Mucosa of gallbladder (tissue), 1 donor: ENCODE measurements around the gene HAUS3. TPM values are rescaled to one million over a fixed set of nuclear protein-coding genes. Genes with fewer than 3 reads are reported as not detected.
A peak's percentile ranks its signal among the peaks of the same experiment; 100 is the strongest.

Source experiments
- DNase-seq: peaks from one replicate; pipeline ENCODE4 v3.0.0-alpha.2; 2020; ENCODE audit warnings: low spot score
- total RNA-seq: library from RNA; stranded (reverse); gene quantifications from one replicate; pipeline ENCODE4 v1.2.1, GENCODE V29; 2021
- donor health status: DM: no; HTN: no; CAD: no.

HAUS3 gene
- total RNA-seq, 1 donor from 2014 or later = 12.0 TPM

DNA sequence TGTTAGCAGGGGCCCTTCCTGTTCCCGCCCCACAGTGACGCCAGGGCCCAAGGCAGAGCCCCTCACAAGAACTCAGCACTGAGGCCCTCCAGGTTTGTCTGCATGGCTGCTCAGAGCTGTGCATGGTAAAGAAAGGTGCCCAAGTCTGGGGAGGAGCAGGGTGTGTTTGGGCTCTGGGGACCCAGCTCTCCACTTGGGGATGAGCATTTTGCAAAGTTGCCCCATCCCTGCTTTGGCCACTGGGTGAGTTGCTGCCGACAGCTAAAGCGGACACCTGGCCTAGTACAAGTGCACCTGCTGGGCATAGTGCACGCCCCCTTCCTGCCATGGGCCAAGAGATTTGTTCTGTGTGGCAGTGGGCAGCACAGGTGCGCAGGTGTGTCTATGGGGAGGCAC, 22.0 kb upstream of the HAUS3 start:
- DNase-seq = no peak

DNA sequence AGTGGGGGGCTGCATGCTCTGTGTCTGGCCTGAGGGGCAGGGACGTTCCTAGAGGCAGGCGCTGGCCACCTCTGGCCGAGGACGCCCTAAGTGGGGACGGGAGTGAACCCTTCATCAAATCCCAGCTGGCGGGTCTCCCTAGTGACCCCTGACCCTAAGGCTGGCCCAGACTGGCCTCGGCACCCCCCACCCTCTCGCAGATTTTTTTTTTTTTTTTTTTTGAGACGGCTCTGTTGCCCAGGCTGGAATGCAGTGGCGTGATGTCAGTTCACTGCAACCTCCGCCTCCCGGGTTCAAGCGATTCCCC, 21.0 kb upstream of the HAUS3 start:
- DNase-seq = no peak

GRCh38 chr4:2262145-2262943, 20.4 kb upstream of the HAUS3 start:
- peak; percentile 100 for DNase-seq

DNA sequence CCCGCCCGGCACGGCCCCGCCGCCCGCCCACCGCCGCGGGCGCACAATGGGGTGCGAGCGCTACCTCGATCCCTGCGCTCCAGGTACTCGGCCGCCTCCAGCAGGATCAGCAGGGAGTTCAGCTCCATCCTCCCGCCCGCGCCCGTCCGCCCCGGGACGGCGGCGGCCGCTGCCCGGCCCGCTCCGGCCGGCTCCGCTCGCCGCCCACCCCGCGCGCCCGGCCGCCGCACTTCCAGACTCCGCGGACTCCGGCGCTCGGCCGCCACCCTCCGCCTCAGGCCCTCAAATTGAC, 19.9 kb upstream of the HAUS3 start, which contains the start of gene MXD4:
Gene MXD4 (minus strand): TSS at position 257 of the 292 bp plus-strand sequence. CDS start 129 bp downstream, at position 128.
- DNase-seq = no peak

GRCh38 chr4:2261110-2261852, 19.4 kb upstream of the HAUS3 start:
- peak; percentile 34 for DNase-seq

DNA sequence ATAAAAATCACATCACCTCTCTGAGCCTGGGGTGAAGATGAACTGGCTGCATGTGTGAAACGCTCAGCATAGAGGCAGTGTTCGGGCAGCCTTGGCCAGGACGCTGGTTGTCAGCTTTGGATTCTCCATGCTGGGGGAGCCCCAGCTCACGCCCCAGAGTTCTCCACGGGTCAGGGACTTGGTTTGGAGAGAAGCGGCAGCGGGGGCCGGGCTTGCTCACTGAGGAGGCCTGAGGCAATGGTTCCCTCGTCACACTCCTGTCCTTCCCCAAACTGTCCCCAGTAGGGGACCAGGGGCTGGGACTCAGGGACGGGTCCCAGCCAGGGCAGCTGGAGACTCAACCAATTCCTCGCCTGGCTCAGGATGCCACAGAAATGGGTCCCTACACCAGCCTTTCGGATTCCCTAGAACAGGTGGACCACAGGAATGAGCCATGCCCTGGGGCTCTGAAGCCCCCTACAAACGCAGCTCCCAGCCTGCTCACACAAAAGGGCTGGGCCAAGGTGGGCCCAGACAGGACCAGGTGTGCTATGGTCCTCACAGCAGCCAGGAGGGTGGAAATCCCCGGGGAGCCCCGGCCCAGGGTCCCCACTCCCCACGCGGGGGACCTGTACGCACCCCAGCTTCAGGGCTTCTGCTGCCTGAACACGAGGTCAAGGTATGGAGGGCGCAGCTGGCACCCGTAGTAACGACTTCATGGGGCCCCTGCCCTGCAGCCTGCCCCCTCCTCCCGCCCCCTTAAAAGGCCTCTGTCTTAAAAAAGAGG, 18.6 kb upstream of the HAUS3 start:
- DNase-seq = no peak

GRCh38 chr4:2259541-2260343, 17.8 kb upstream of the HAUS3 start:
- no peak for DNase-seq

GRCh38 chr4:2259036-2259540, 17.2 kb upstream of the HAUS3 start:
- DNase-seq = no peak

DNA sequence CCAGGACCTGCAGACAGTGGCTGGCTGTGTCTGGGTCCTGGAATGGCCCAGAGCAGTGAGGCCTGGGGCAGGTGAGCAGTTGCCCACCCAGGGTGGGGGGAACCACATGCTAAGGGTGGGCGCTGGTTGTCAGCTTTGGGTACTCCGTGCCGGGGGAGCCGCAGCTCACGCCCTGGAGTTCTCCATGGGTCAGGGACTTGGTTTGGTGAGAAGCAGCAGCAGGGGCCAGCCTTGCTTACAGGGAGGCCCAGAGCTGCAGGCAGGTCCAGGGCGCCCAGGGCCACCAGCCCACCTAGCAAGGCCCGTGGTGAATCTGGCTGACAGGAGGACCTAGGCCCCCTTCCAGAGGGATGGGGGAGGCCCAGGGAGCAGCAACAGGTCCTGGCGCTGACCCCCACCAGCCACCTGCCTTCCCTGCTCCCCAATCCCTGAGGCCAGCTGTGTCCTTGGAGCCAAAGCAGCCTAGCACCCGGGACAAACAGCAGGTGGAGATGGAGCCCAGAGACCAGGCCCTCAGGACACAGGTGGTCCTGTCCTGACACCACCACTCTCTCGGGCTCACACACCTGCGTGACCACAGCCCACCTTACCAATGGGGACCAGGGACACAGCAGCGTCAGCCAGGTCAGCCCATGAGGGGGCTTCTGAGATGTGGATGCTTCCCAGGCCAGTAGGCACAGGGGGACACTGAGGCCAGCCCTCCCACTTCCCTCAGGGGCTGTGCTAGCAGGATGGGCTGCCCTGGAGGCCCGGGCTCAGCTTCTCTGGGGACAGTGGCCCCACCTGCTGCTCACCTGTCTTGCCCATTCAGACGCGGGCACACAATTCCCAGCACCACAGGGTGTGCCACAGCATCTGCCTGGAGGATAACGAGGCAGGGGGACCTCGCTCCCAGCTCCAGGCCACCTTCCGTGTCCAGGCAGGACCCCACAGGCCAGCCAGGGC, 16.4 kb upstream of the HAUS3 start:
- no peak for DNase-seq

DNA sequence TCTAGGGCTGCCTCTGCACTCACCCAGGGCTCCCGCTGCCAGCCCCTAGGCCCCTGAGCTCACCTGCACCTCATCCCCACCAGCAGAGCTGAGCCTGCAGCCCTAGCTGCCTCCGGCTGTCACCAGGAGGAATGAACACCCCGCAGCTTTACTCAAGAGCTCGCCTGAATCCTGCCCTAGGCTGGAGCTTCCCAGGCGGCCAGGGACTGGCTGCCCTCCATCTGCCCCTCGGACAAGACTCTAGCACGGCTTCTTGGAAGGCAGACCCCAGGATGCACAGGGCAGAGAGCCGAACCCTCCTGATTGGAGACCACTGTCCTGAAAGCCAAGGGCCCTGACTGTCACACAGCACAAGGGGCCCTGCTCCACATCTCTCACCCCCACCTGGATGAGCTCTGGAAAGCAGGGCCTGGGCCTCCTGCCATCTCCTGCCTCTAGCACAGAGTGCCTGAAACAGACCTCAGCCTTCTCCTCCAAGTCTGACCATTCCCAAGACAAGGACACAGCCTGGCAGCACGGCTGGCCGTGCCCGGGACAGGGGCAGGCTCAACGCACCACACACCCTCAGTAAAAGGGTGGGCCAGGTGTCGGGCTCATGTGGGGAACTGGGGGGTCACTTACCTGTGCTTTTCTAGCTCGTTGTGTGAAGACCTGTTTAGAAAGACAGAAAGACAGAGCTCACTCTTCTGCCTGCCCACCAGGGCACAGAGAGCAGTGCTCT, 15.6 kb upstream of the HAUS3 start:
- DNase-seq = no peak

DNA sequence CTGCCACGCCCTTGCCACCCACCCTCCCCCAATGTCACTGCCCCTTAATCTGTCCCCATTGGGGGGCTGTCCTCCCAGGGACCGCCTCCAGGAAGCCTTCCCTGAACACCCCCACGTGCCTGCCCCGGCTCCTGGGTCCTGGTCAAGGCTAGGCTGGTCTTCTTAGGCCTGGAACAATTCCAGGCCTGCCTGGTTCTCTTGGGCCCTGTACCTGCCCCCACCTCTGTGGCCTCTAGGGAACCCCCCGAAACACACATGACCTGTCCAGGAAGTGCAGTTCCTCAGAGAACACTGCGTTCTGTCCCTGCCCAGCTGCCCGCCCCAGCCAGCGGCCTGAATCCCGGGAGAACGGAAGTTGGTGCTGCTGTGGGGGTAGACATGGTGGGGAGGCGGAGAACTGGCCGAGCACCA, 14.9 kb upstream of the HAUS3 start:
- peak; percentile 21 for DNase-seq

DNA sequence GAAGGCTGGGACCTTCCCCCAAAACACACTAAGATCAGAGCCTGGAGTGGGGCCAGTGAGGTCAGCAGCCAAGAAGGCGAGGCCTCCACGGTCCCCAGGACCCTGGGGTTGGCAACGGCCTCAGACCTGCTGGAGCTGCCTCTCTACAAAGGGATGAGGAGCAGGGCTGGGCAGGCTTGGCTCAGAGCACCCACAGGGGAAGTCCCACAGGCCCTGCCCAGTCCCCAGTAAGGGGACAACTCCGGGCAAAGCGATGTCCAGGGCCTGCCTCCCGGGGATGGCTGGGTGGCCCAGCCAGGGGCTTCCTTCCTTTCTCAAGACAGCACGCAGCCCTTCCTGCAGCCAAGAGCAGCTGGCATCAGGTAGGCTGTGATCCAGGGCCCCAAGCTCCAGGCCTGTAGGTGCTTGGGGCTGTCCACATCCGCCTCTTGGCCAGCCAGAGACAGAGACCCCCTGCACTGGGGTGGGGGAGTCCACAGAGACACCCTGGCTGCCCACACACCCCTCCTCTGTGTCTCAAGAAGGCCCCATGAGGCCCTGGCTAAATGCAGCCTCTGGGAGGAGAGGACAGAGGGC, 14.3 kb upstream of the HAUS3 start:
- peak; percentile 9 for DNase-seq

DNA sequence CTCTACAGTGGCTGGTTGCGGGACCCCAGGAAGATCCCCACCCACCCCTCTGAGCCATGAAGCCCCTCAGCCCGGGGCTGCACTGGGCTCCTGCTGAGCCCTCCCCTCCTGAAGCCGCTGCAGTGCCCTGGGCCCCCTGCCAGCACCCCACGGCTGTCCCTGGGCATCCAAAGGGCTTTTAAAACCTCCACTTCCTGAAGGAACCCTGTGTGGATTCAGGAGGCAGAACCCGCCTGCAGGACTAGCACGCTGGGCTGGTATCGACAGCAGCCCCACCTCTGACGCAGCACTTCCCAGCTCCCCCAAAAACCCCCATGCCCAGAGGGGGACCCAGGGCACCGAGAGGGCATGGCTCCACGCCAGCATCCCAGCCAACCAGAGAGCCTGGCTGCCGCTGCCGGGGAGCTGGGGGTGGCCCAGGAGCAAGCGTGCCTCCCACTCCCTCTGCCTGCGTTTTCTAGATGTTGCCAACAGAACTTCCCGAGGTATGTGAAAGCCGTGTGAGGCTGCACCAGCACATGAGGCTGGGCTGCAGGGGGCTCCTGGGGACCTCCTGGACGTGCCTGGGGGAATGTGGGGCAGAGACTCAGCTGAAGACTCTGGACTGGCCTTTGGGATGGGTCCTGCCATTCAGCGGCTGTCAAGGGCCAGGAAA, 13.7 kb upstream of the HAUS3 start:
- peak; percentile 11 for DNase-seq

- DNase-seq = peak; percentile 9
Observed at GRCh38 chr4:2254665-2255500, 13.0 kb upstream of the HAUS3 start.

DNA sequence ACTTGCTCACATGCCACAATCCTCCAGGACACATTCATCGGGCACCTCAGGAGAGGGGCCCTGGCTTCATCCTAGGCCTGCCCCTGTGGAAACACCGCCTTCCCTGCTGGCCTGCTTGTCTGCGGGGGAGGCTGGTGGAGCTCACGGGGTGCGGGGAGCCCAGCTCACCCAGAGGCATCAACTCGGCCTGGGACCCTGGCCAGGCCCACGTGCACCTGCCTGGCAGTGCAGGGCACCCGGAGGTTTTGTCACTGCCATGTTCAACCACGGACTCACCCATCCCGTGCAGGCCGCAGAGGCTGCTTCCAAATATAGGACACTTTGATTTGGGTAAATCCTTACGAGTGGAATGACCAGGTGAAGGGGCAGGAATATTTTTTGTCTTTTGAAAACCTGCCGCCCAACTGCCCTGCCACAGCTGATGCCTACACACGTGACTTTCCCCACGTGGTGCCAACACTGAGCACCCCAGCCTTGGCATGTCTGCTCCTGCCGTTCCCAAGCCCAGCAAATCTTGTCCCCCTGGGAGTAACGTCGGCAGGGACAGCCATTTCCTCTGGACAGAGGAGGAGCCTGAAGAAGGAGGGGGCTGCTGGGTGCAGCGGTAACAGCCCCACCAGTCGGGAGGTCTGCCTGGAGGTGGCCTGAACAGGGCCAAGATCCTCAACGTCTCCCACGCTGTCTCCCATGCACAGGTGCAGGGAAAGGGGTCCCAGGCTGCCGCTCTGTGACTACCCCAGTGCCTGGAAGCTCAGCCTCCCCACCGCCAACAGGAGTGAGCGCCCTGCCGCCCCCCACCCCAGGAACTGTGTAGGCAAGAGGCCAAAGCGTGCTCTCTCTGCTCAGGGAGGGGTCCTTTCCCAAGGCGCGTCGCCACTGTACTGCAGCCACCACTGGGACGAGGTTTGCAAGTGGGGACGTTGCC, 11.5 kb upstream of the HAUS3 start:
- DNase-seq = no peak

GRCh38 chr4:2252530-2253091, 10.7 kb upstream of the HAUS3 start:
- no peak for DNase-seq
